Kidney (tissue), 14 donors: ENCODE results near the gene SLC26A1. TPM values are rescaled to one million over a fixed set of nuclear protein-coding genes. Genes with fewer than 3 reads are reported as not detected.

Experiments used
- DNase-seq, 5 donors: peaks; one replicate each; pipeline ENCODE4 v3.0.0-alpha.2; 2013 to 2020
- FAIRE-seq: peaks from 2 replicates; lab custom pipeline; 2012; peaks lifted over from hg19 to GRCh38; lab: Jason Lieb, UNC
- H3K27ac ChIP-seq, 2 donors: one replicate each; pipeline ENCODE4 v1.7.0; 2013; ENCODE audit warnings: low read depth in 2 of 2, low read length in 2 of 2, inconsistent platforms in 1 of 2
- H3K27me3 ChIP-seq: one replicate; pipeline ENCODE4 v1.7.1; 2013; ENCODE audit warnings: low read length, inconsistent platforms; ENCODE audit not compliant: control insufficient read depth, insufficient read depth
- H3K36me3 ChIP-seq, 3 donors: one replicate each; pipeline versions ENCODE4 v1.7.0 to v1.7.1; 2013; ENCODE audit warnings: low read length in 3 of 3, control low read depth in 1 of 3, inconsistent platforms in 1 of 3; ENCODE audit not compliant: insufficient read depth in 3 of 3, control insufficient read depth in 2 of 3
- H3K4me1 ChIP-seq, 3 donors: one replicate each; pipeline versions ENCODE4 v1.7.0 to v1.7.1; 2013; ENCODE audit warnings: low read length in 3 of 3, inconsistent platforms in 1 of 3, low read depth in 1 of 3; ENCODE audit not compliant: control insufficient read depth in 2 of 3, insufficient read depth in 2 of 3
- H3K4me3 ChIP-seq, 3 donors: one replicate each; pipeline versions ENCODE4 v1.7.0 to v1.8.1; 2013; ENCODE audit warnings: low read length in 3 of 3, control low read depth in 1 of 3, inconsistent platforms in 1 of 3
- H3K9ac ChIP-seq, 3 donors: one replicate each; pipeline versions ENCODE4 v1.7.0 to v1.7.1; 2013; ENCODE audit warnings: low read length in 3 of 3, control low read depth in 1 of 3, inconsistent platforms in 1 of 3
- H3K9me3 ChIP-seq, 3 donors: one replicate each; pipeline versions ENCODE4 v1.7.0 to v1.7.1; 2013; ENCODE audit warnings: low read length in 3 of 3, control low read depth in 1 of 3, inconsistent platforms in 1 of 3; ENCODE audit not compliant: control insufficient read depth in 2 of 3, insufficient read depth in 1 of 3
- CTCF ChIP-seq: IDR thresholded peaks from 3 replicates; pipeline ENCODE4 v1.5.1; 2012; ENCODE audit warnings: mild to moderate bottlenecking, moderate library complexity, borderline replicate concordance; ENCODE audit not compliant: insufficient read depth; ENCODE audit errors: extremely low read depth
- intact Hi-C: fragments of 100-400 bp; cut with DNase I; formaldehyde crosslinking; loops from one replicate; pipeline ENCODE4 v1.11.1; 2022
- polyA plus RNA-seq: library from polyadenylated mRNA; stranded (reverse); fragments of 350-450 nt; fragmentation: Illumina TruSeq; extraction: RNeasy Lipid Tissue Mini Kit (QIAGEN cat#74804); gene quantifications from one replicate; pipeline ENCODE4 v1.2.3, GENCODE V29; 2014; ENCODE audit warnings: low read depth, low replicate concordance; ENCODE audit not compliant: insufficient read depth
- total RNA-seq: library from RNA; stranded (reverse); fragmentation: NEBNext Ultra II Directional; extraction: Animal tissue kit (Norgen Biotek cat#: 25700); gene quantifications from one replicate; pipeline ENCODE4 v1.2.1, GENCODE V29; 2021
- donor health status: control.
- donor health status: control.
- donor health status: control.
- donor health status: control.
- donor health status: control.
- donor health status: DM: yes; HTN: yes; CAD: no.
- donor health status: Normal renal cell carcinoma (clear cell type).

SLC26A1 gene
- total and polyA plus RNA-seq, 2 donors from 2014 or later = 2.9 to 10.2 TPM

- peaks cover 0 to 13% (median 0%) of the 10 kb centered on the region in 3 donors for H3K4me1 ChIP-seq
- no peaks in the 10 kb centered on the region for H3K9me3 ChIP-seq
- peak; percentile 22 for TF ChIP-seq CTCF
- peak overlapping the region in 1 of 3 donors; percentile 68 for H3K9ac ChIP-seq
- H3K36me3 ChIP-seq = peaks cover 0 to 5% (median 0%) of the 10 kb centered on the region in 3 donors
- FAIRE-seq (no peak), DNase-seq (peak; percentile 70 to 93 (median 79))
- intact Hi-C loops = no loop called here
- peak overlapping the region; percentile 57 to 75 for H3K27ac ChIP-seq
- H3K4me3 ChIP-seq = peak overlapping the region; percentile 33 to 63 (median 50)
- peaks cover 2% of the 10 kb centered on the region for H3K27me3 ChIP-seq
Measured at GRCh38 chr4:1009542-1010394, 16.6 kb upstream of the SLC26A1 start.

- FAIRE-seq (no peak), DNase-seq (peak in 2 of 5 donors; percentile 90)
- Histone ChIP-seq H3K36me3 (peaks cover 0 to 5% (median 0%) of the 10 kb centered on the region in 3 donors), H3K4me3 (peak overlapping the region; percentile 16 to 63 (median 48)), H3K9ac (peak overlapping the region in 2 of 3 donors; percentile 68 to 69), H3K27ac (no peak overlapping the region), H3K9me3 (no peaks in the 10 kb centered on the region), H3K27me3 (peaks cover 2% of the 10 kb centered on the region), H3K4me1 (peaks cover 0 to 13% (median 0%) of the 10 kb centered on the region in 3 donors)
- intact Hi-C loops = no loop called here
- no peak for TF ChIP-seq CTCF
Measured at GRCh38 chr4:1008840-1009541, 15.8 kb upstream of the SLC26A1 start.

GRCh38 chr4:1006856-1007255, 13.7 kb upstream of the SLC26A1 start:
- FAIRE-seq = no peak
- Histone ChIP-seq H3K9ac (no peak overlapping the region), H3K9me3 (no peaks in the 10 kb centered on the region), H3K4me1 (peaks cover 0 to 15% (median 0%) of the 10 kb centered on the region in 3 donors), H3K27ac (no peak overlapping the region), H3K27me3 (peaks cover 9% of the 10 kb centered on the region), H3K4me3 (no peak overlapping the region), H3K36me3 (no peaks in the 10 kb centered on the region)
- no peak for TF ChIP-seq CTCF
- DNase-seq = no peak
- intact Hi-C loops = no loop called here
